ENCODE data around the gene GPD1L. TPM values are rescaled to one million over a fixed set of nuclear protein-coding genes. Genes with fewer than 3 reads are reported as not detected.
"Not testable (repeated sequence)": the region's sequence is repeated elsewhere in the genome, so short reads cannot be mapped to it uniquely, and the experiment has no call there.

Gene GPD1L
- total RNA-seq, 1 experiment from 2014 or later = 9.2 TPM

- Histone ChIP-seq H3K4me1 (replicated peaks) (no peaks in the 10 kb centered on the region), H3K27me3 (replicated peaks) (no peaks in the 10 kb centered on the region), H3K4me3 (no peak overlapping the region), H3K36me3 (no peaks in the 10 kb centered on the region), H3K9me3 (replicated peaks) (no peaks in the 10 kb centered on the region), H3K27ac (no peak overlapping the region)
- no peak for DNase-seq (ENCODE audit: low read depth in 1 of 2, low spot score in 2 of 2)
These were observed 7.6 kb downstream of the GPD1L start for GRCh38 chr3:32113981-32114545.

DNA sequence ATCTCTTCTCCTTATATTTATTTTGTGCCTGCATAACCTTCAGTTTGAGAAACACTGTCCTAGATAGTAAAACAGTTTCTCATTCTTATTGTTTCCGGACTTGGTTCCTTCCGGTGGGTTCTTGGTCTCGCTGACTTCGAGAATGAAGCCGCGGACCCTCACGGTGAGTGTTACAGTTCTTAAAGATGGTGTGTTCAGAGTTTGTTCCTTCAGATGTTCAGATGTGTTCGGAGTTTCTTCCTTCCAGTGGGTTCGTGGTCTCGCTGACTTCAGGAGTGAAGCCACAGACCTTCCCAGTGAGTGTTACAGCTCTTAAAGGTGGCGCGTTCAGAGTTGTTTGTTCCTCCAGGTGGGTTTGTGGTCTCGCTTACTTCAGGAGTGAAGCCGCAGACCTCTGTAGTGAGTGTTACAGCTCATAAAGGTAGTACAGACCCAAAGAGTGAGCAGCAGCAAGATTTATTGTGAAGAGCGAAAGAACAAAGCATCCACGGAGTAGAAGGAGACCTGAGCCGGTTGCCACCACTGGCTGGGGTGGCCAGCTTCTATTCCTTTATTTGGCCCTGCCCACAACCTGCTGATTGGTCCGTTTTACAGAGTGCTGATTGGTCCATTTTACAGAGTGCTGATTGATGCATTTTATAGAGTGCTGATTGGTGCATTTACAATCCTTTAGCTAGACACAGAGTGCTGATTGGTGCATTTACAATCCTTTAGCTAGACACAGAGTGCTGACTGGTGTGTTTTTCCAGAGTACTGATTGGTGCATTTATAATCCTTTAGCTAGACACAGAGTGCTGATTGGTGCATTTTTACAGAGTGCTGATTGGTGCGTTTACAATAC is 8.3 kb downstream of the GPD1L start:
- not testable (repeated sequence) for H3K36me3 ChIP-seq; H3K27ac ChIP-seq; H3K4me1 ChIP-seq (replicated peaks); H3K4me3 ChIP-seq; H3K9me3 ChIP-seq (replicated peaks); H3K27me3 ChIP-seq (replicated peaks); DNase-seq (ENCODE audit: low read depth in 1 of 2, low spot score in 2 of 2)

DNA sequence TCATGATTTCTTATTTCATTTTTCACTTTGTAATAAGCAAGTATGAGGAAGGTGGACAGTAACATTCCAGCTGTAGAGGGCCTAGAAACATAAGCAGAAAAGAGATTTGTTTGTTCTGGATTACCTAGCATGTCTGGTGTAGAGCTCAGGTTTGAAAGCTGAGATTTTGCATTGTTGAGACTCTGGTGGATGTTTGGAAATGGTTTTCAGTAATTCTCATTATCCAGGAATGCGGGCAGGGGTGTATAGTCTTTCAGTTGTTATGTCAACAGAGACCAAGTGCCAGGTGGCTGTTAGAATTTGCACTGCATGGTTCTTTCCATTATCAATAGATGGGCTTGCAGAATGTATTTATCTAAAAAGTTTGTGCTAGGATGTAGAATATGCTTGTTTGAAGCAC is 10.9 kb downstream of the GPD1L start:
- no peak for DNase-seq (ENCODE audit: low read depth in 1 of 2, low spot score in 2 of 2)
- no peaks in the 10 kb centered on the region for H3K4me1 ChIP-seq (replicated peaks)
- no peak overlapping the region for H3K4me3 ChIP-seq

GRCh38 chr3:32118215-32118614 is 11.8 kb downstream of the GPD1L start:
- DNase-seq (ENCODE audit: low read depth in 1 of 2, low spot score in 2 of 2) = no peak
- Histone ChIP-seq H3K27ac (no peak overlapping the region), H3K4me3 (no peak overlapping the region), H3K4me1 (replicated peaks) (no peaks in the 10 kb centered on the region), H3K9me3 (replicated peaks) (no peaks in the 10 kb centered on the region), H3K27me3 (replicated peaks) (no peaks in the 10 kb centered on the region), H3K36me3 (no peaks in the 10 kb centered on the region)

More for the DNA sequence above, 10.9 kb downstream of the GPD1L start:
- no peaks in the 10 kb centered on the region for H3K9me3 ChIP-seq (replicated peaks)
- no peaks in the 10 kb centered on the region for H3K27me3 ChIP-seq (replicated peaks)
- H3K36me3 ChIP-seq = no peaks in the 10 kb centered on the region
- no peak overlapping the region for H3K27ac ChIP-seq

DNA sequence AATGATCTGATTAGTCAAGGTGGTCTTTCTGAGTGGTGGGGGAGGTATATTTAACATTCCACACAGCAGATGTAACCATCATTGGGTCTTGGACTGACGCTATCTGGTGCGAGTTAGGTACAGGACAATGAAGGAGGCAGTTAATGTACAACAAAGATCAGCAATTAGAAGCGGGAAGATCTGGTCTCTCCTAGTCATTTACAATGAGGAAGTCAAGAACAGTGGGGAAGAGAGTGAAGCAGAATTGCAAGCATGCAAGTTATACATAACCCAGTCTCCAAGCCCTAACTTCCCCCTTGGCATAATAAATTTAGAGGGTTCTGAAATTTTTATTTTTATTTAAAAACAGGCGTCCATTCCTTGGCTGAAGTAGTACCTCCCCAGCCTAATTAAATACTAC is 14.1 kb downstream of the GPD1L start:
- Histone ChIP-seq H3K27me3 (replicated peaks) (no peaks in the 10 kb centered on the region), H3K27ac (no peak overlapping the region), H3K36me3 (no peaks in the 10 kb centered on the region), H3K4me3 (no peak overlapping the region), H3K9me3 (replicated peaks) (no peaks in the 10 kb centered on the region), H3K4me1 (replicated peaks) (no peaks in the 10 kb centered on the region)
- DNase-seq (ENCODE audit: low read depth in 1 of 2, low spot score in 2 of 2) = no peak

DNA sequence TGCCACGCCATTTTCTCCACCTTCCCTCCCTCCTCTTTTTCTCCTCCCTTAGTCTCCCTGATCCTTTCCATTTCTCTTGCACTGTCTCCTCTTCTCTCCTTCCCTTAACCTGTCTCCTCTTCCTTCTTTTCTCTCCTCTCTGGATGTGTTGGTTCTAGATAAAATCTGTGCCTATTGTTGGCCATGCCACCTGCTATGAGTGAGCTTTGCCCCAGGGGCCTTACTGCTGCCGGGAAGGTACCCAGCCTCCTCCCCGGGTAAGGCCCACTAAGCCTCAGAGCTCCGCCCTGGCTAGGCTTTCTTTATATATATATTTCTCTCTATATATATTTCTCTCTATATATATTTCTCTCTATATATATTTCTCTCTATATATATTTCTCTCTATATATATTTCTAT is 14.7 kb downstream of the GPD1L start:
- no peaks in the 10 kb centered on the region for H3K4me1 ChIP-seq (replicated peaks)
- H3K27ac ChIP-seq = no peak overlapping the region
- H3K27me3 ChIP-seq (replicated peaks) = no peaks in the 10 kb centered on the region
- H3K4me3 ChIP-seq = no peak overlapping the region
- no peaks in the 10 kb centered on the region for H3K36me3 ChIP-seq
- H3K9me3 ChIP-seq (replicated peaks) = no peaks in the 10 kb centered on the region
- no peak for DNase-seq (ENCODE audit: low read depth in 1 of 2, low spot score in 2 of 2)

DNA sequence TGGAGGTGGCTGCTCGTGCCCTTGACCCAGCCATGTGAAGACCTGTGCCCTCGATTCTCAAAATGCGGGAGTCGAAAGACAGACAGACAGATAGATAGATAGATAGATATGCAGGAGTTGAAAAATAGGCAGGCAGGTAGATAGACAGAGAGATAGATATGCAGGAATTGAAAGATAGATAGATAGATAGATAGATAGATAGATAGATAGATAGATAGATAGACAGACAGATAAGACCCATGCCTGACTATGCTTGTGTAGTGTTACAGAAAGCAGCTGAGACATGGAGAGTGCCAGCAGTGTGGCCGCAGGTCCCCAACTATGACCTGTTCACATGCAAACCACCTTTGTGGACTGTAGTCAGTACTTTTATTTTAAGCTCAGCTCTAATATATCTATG is 17.2 kb downstream of the GPD1L start:
- DNase-seq (ENCODE audit: low read depth in 1 of 2, low spot score in 2 of 2) = no peak
- Histone ChIP-seq H3K9me3 (replicated peaks) (no peaks in the 10 kb centered on the region), H3K36me3 (no peaks in the 10 kb centered on the region), H3K4me1 (replicated peaks) (no peaks in the 10 kb centered on the region), H3K27ac (no peak overlapping the region), H3K4me3 (no peak overlapping the region), H3K27me3 (replicated peaks) (no peaks in the 10 kb centered on the region)

GRCh38 chr3:32125012-32125411 is 18.6 kb downstream of the GPD1L start:
- no peak for DNase-seq (ENCODE audit: low read depth in 1 of 2, low spot score in 2 of 2)
- H3K9me3 ChIP-seq (replicated peaks) = no peaks in the 10 kb centered on the region
- H3K27me3 ChIP-seq (replicated peaks) = no peaks in the 10 kb centered on the region
- no peak overlapping the region for H3K27ac ChIP-seq
- no peaks in the 10 kb centered on the region for H3K4me1 ChIP-seq (replicated peaks)
- no peaks in the 10 kb centered on the region for H3K36me3 ChIP-seq
- H3K4me3 ChIP-seq = no peak overlapping the region

- H3K27me3 ChIP-seq (replicated peaks) = no peaks in the 10 kb centered on the region
- DNase-seq (ENCODE audit: low read depth in 1 of 2, low spot score in 2 of 2) = no peak
- no peaks in the 10 kb centered on the region for H3K9me3 ChIP-seq (replicated peaks)
- H3K36me3 ChIP-seq = no peaks in the 10 kb centered on the region
- H3K27ac ChIP-seq = no peak overlapping the region
- H3K4me3 ChIP-seq = no peak overlapping the region
- H3K4me1 ChIP-seq (replicated peaks) = no peaks in the 10 kb centered on the region
These were observed 20.0 kb downstream of the GPD1L start for GRCh38 chr3:32126305-32127015.

DNA sequence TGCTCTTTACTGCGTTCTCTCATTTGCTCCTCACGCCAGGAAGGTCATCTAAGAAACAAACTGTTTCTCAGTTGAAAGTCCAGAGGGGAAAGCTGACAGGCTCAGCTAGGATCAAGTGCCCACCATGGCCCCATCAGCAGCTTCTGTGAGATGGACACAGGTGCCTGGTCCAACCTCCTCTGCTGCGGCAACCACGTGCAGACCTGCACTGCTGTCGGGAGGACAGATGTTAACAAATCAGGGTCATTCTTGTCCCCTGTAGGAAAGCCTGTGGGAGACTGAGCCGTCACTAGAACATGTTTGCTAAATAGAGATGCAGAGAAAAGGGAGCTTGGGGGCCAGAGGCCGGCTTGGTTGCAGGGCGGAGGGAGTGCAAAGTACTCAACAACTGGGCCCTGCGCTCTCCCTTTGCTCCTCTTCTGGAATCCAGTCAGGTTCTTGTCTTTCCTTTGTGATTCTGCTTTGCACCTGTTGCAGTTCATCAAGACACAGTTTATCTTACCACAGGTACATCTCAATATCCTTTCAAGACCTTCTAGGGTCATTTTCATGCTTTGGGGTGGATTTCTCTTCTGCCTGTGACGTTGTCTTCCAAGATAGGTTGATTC is 20.9 kb downstream of the GPD1L start:
- H3K4me1 ChIP-seq (replicated peaks) = no peaks in the 10 kb centered on the region
- H3K9me3 ChIP-seq (replicated peaks) = no peaks in the 10 kb centered on the region
- no peak for DNase-seq (ENCODE audit: low read depth in 1 of 2, low spot score in 2 of 2)
- H3K27ac ChIP-seq = no peak overlapping the region
- no peaks in the 10 kb centered on the region for H3K36me3 ChIP-seq
- no peak overlapping the region for H3K4me3 ChIP-seq
- H3K27me3 ChIP-seq (replicated peaks) = no peaks in the 10 kb centered on the region

DNA sequence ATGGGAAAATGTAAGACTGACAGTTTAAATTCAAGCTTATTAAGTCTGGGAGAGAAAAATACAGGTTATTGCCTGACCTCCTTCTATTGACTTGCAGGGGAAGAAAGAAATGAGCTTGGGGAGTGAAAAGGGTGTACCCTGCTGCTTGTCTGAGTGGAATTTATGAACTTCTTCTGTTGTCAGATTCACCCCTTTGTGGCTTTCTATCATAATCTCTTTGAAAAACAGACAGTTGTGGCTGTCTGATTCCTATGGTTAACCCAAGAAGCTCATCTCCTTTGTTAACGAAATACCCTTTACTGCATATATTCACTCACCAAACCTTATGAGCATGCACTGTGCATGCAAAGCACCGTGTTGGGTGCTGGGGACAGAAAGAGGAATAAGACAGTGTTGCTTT is 22.5 kb downstream of the GPD1L start:
- no peak for DNase-seq (ENCODE audit: low read depth in 1 of 2, low spot score in 2 of 2)
- Histone ChIP-seq H3K36me3 (no peaks in the 10 kb centered on the region), H3K4me1 (replicated peaks) (no peaks in the 10 kb centered on the region), H3K4me3 (no peak overlapping the region), H3K9me3 (replicated peaks) (no peaks in the 10 kb centered on the region), H3K27me3 (replicated peaks) (no peaks in the 10 kb centered on the region), H3K27ac (no peak overlapping the region)

GRCh38 chr3:32129832-32130231 is 23.4 kb downstream of the GPD1L start:
- H3K36me3 ChIP-seq = no peaks in the 10 kb centered on the region
- no peaks in the 10 kb centered on the region for H3K4me1 ChIP-seq (replicated peaks)
- H3K4me3 ChIP-seq = no peak overlapping the region
- no peaks in the 10 kb centered on the region for H3K9me3 ChIP-seq (replicated peaks)
- no peak for DNase-seq (ENCODE audit: low read depth in 1 of 2, low spot score in 2 of 2)
- H3K27me3 ChIP-seq (replicated peaks) = no peaks in the 10 kb centered on the region
- H3K27ac ChIP-seq = no peak overlapping the region

DNA sequence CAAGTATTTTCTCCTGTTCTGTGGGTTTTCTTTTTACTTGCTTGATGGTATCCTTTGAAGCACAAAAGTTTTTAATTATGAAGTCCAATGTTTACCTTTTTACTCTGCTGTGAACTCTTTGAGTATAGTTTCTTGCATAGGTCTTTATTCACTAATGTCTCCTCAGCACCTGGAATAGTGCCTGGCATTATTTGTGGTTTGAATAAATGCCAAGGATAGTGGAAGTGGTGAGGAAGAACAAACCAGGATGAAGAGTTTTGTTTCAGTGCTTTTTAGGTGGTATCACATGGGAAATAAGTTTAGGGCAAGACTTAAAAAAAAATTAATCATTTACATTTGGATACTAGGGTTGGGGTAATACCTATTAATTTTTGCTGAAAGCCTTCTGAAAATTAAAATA is 25.7 kb downstream of the GPD1L start:
- no peaks in the 10 kb centered on the region for H3K4me1 ChIP-seq (replicated peaks)
- H3K36me3 ChIP-seq = no peaks in the 10 kb centered on the region
- no peak overlapping the region for H3K4me3 ChIP-seq
- H3K27ac ChIP-seq = no peak overlapping the region
- no peaks in the 10 kb centered on the region for H3K27me3 ChIP-seq (replicated peaks)
- DNase-seq (ENCODE audit: low read depth in 1 of 2, low spot score in 2 of 2) = no peak
- no peaks in the 10 kb centered on the region for H3K9me3 ChIP-seq (replicated peaks)

DNA sequence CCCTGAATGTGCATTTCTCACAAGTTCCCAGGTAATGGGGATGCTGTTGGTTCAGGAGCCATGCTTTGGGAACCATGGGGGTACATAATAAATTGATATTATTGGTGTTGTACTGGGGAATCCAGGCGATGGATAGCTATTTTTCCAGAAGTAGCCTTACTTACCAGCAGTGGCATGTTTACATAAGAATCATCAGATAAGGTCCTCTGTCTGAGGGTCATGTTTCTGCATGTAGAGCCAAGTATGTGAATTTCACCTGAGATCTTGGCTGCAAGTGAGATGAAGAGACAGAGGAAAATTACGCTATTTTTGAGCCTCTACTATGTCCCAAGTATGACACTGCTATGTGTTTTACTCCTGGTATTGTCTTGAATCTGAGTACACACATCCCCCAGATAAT is 26.3 kb downstream of the GPD1L start:
- H3K4me3 ChIP-seq = no peak overlapping the region
- H3K27me3 ChIP-seq (replicated peaks) = no peaks in the 10 kb centered on the region
- H3K4me1 ChIP-seq (replicated peaks) = no peaks in the 10 kb centered on the region
- no peaks in the 10 kb centered on the region for H3K9me3 ChIP-seq (replicated peaks)
- DNase-seq (ENCODE audit: low read depth in 1 of 2, low spot score in 2 of 2) = no peak
- no peaks in the 10 kb centered on the region for H3K36me3 ChIP-seq
- no peak overlapping the region for H3K27ac ChIP-seq
